Neural cell (in vitro differentiated cells): Measurements from ENCODE around the gene BBS1. TPM values are rescaled to one million over a fixed set of nuclear protein-coding genes. Genes with fewer than 3 reads are reported as not detected.

Experiments used
- H2AFZ ChIP-seq: fragments of 200-600, 300-800 bp; sonication (generic), shearing (Covaris generic); 2 replicates; pipeline ENCODE4 v1.6.0; 2014; ENCODE audit warnings: low read depth, mild to moderate bottlenecking, antibody characterized with exemption, low read length, moderate library complexity
- H3F3A ChIP-seq: fragments of 200-600 bp; shearing (Covaris generic); 2 replicates; pipeline ENCODE4 v1.6.1; 2016; ENCODE audit warnings: mild to moderate bottlenecking, moderate library complexity, mixed read lengths, antibody characterized with exemption, low read length; ENCODE audit not compliant: insufficient read depth, poor library complexity, severe bottlenecking
- H3K27ac ChIP-seq: fragments of 200-600, 300-800 bp; sonication (generic), shearing (Covaris generic); 2 replicates; pipeline ENCODE4 v1.5.1; 2014; ENCODE audit warnings: mild to moderate bottlenecking, low read length, moderate library complexity
- H3K27me3 ChIP-seq: fragments of 300-800, 200-600 bp; sonication (generic), shearing (Covaris generic); 2 replicates; pipeline ENCODE4 v1.6.0; 2014; ENCODE audit warnings: mild to moderate bottlenecking, low read depth, low read length, moderate library complexity; ENCODE audit not compliant: insufficient read depth
- H3K36me3 ChIP-seq: fragments of 300-800, 200-600 bp; sonication (generic), shearing (Covaris generic); 2 replicates; pipeline ENCODE4 v1.5.1; 2014; ENCODE audit warnings: mild to moderate bottlenecking, antibody characterized with exemption, low read length, moderate library complexity; ENCODE audit not compliant: insufficient read depth
- H3K4me2 ChIP-seq: fragments of 300-800, 200-600 bp; sonication (generic), shearing (Covaris generic); 2 replicates; pipeline ENCODE4 v1.6.0; 2014; ENCODE audit warnings: mild to moderate bottlenecking, low read length
- H3K4me3 ChIP-seq: fragments of 300-800, 200-600 bp; sonication (generic), shearing (Covaris generic); 2 replicates; pipeline ENCODE4 v1.5.1; 2014; ENCODE audit warnings: mild to moderate bottlenecking, low read length, moderate library complexity
- H3K79me2 ChIP-seq: fragments of 200-600 bp; shearing (Covaris generic); replicated peaks from 2 replicates; pipeline ENCODE4 v1.6.0; 2014; ENCODE audit warnings: mild to moderate bottlenecking, low read length, moderate library complexity; ENCODE audit not compliant: insufficient read depth
- H3K9ac ChIP-seq: fragments of 300-800, 200-600 bp; sonication (generic), shearing (Covaris generic); 2 replicates; pipeline ENCODE4 v1.6.1; 2016; ENCODE audit warnings: mild to moderate bottlenecking, low read length, mixed read lengths
- H3K9me2 ChIP-seq: fragments of 200-600 bp; shearing (Covaris generic); 2 replicates; pipeline ENCODE4 v1.6.1; 2016; ENCODE audit warnings: mild to moderate bottlenecking, low read length, mixed read lengths; ENCODE audit not compliant: insufficient read depth
- H3K9me3 ChIP-seq: fragments of 200-600, 300-800 bp; sonication (generic), shearing (Covaris generic); 2 replicates; pipeline ENCODE4 v1.6.1; 2016; ENCODE audit warnings: mild to moderate bottlenecking, mixed run types, low read length, moderate library complexity, mixed read lengths
- H4K20me1 ChIP-seq: fragments of 200-600 bp; shearing (Covaris generic); 2 replicates; pipeline ENCODE4 v1.6.1; 2016; ENCODE audit warnings: mild to moderate bottlenecking, mixed run types; ENCODE audit not compliant: insufficient read depth
- EP300 ChIP-seq: fragments of 450-650 bp; conservative IDR thresholded peaks from 2 replicates; pipeline ENCODE4 v1.6.1; 2014; ENCODE audit warnings: antibody characterized with exemption, mild to moderate bottlenecking, moderate library complexity; ENCODE audit not compliant: poor library complexity, severe bottlenecking
- EZH2 ChIP-seq: fragments of 200-600, 300-800 bp; shearing (Covaris generic), sonication (generic); IDR thresholded peaks from 2 replicates; pipeline ENCODE4 v1.6.1; 2014; ENCODE audit warnings: antibody characterized with exemption, low read length, borderline replicate concordance, mild to moderate bottlenecking; ENCODE audit not compliant: insufficient read depth, poor library complexity, severe bottlenecking
- MXI1 ChIP-seq: fragments of 450-650 bp; conservative IDR thresholded peaks from 2 replicates; pipeline ENCODE4 v1.6.1; 2014; ENCODE audit warnings: antibody characterized with exemption, mild to moderate bottlenecking; ENCODE audit not compliant: poor library complexity, severe bottlenecking
- POLR2AphosphoS5 ChIP-seq: IDR thresholded peaks from 2 replicates; pipeline ENCODE4 v1.6.1; 2012
- RAD21 ChIP-seq: fragments of 450-650 bp; conservative IDR thresholded peaks from 2 replicates; pipeline ENCODE4 v1.6.1; 2014; ENCODE audit warnings: antibody characterized with exemption, mild to moderate bottlenecking, moderate library complexity
- SMC3 ChIP-seq: fragments of 450-650 bp; conservative IDR thresholded peaks from 2 replicates; pipeline ENCODE4 v1.6.1; 2014; ENCODE audit warnings: antibody characterized with exemption, mild to moderate bottlenecking, moderate library complexity; ENCODE audit not compliant: poor library complexity
- TAF1 ChIP-seq: IDR thresholded peaks from 2 replicates; pipeline ENCODE4 v1.6.1; 2012; ENCODE audit warnings: low read depth
- polyA plus RNA-seq: library from polyadenylated mRNA; depleted of rRNA; stranded (reverse); fragments of >200 nt; gene quantifications from 2 replicates; pipeline ENCODE4 v1.2.3, GENCODE V29; 2014
- TF ChIP-seq, protein P1 (sequence below): IDR thresholded peaks from 2 replicates; pipeline ENCODE4 v1.6.1; 2012; ENCODE audit warnings: borderline replicate concordance
- TF ChIP-seq, protein P2 (sequence below): fragments of 450-650 bp; IDR thresholded peaks from 2 replicates; pipeline ENCODE4 v1.5.1; 2014; ENCODE audit warnings: antibody characterized with exemption, mild to moderate bottlenecking, moderate library complexity; ENCODE audit not compliant: poor library complexity, severe bottlenecking

BBS1 gene
- polyA plus RNA-seq, 1 donor from 2014 or later: 69.5 TPM

DNA sequence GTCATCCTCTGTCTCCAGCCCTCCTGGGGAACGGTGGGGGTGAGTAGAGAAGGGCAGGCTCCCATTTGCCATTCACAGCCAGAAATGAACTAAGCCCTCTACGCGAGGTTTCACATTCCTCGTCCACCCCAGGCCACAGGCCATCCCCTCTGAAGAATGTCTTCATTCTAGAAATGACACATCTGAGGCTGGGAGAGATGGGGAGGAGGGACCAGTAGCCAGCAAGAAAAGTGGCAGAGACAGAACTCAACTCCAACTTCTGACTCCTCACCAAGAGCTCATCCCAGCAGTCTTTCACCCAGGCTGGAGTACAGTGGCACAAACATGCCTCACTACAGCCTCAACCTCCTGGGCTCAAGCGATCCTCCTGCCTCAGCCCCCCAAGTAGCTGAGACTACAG lies 54.5 kb downstream of the BBS1 start:
- Histone ChIP-seq H3K9me2 (no peaks in the 10 kb centered on the region), H3K36me3 (no peaks in the 10 kb centered on the region), H3K4me2 (no peak overlapping the region)

DNA sequence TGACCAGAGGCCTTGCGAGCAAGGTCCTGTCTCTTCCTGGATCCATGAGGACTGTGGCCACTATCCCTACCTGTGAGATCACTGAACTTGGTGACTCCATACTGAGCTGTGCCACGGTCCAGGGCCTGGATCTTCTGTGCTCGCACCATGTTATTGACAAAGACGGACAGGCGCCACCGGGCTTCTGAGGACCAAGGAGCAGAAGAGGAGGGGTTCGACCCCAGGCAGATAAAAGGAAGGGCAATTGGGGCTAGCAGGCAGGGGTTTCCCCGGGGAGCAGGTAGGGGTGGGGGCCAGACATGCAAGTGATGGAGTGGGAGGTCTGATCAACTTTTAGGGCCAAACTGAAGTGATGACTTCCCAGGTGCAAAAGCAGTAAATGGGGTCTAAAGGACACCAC lies 55.8 kb downstream of the BBS1 start:
- no peaks in the 10 kb centered on the region for H4K20me1 ChIP-seq
- no peaks in the 10 kb centered on the region for H3K9me3 ChIP-seq
- no peaks in the 10 kb centered on the region for H3K27me3 ChIP-seq
- no peaks in the 10 kb centered on the region for H3K9me2 ChIP-seq
- no peak overlapping the region for H3K27ac ChIP-seq
- no peaks in the 10 kb centered on the region for H3K36me3 ChIP-seq
- no peaks in the 10 kb centered on the region for H3K79me2 ChIP-seq
- TF ChIP-seq EP300 (no peak), SMC3 (no peak), TAF1 (no peak), POLR2AphosphoS5 (no peak)
- TF ChIP-seq, protein P1, sequence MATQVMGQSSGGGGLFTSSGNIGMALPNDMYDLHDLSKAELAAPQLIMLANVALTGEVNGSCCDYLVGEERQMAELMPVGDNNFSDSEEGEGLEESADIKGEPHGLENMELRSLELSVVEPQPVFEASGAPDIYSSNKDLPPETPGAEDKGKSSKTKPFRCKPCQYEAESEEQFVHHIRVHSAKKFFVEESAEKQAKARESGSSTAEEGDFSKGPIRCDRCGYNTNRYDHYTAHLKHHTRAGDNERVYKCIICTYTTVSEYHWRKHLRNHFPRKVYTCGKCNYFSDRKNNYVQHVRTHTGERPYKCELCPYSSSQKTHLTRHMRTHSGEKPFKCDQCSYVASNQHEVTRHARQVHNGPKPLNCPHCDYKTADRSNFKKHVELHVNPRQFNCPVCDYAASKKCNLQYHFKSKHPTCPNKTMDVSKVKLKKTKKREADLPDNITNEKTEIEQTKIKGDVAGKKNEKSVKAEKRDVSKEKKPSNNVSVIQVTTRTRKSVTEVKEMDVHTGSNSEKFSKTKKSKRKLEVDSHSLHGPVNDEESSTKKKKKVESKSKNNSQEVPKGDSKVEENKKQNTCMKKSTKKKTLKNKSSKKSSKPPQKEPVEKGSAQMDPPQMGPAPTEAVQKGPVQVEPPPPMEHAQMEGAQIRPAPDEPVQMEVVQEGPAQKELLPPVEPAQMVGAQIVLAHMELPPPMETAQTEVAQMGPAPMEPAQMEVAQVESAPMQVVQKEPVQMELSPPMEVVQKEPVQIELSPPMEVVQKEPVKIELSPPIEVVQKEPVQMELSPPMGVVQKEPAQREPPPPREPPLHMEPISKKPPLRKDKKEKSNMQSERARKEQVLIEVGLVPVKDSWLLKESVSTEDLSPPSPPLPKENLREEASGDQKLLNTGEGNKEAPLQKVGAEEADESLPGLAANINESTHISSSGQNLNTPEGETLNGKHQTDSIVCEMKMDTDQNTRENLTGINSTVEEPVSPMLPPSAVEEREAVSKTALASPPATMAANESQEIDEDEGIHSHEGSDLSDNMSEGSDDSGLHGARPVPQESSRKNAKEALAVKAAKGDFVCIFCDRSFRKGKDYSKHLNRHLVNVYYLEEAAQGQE: no peak
- TF ChIP-seq, protein P2, sequence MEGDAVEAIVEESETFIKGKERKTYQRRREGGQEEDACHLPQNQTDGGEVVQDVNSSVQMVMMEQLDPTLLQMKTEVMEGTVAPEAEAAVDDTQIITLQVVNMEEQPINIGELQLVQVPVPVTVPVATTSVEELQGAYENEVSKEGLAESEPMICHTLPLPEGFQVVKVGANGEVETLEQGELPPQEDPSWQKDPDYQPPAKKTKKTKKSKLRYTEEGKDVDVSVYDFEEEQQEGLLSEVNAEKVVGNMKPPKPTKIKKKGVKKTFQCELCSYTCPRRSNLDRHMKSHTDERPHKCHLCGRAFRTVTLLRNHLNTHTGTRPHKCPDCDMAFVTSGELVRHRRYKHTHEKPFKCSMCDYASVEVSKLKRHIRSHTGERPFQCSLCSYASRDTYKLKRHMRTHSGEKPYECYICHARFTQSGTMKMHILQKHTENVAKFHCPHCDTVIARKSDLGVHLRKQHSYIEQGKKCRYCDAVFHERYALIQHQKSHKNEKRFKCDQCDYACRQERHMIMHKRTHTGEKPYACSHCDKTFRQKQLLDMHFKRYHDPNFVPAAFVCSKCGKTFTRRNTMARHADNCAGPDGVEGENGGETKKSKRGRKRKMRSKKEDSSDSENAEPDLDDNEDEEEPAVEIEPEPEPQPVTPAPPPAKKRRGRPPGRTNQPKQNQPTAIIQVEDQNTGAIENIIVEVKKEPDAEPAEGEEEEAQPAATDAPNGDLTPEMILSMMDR: no peak
- no peak overlapping the region for H2AFZ ChIP-seq
- no peak overlapping the region for H3K4me3 ChIP-seq
- no peak overlapping the region for H3K4me2 ChIP-seq
- H3K9ac ChIP-seq: no peak overlapping the region
- H3F3A ChIP-seq: no peaks in the 10 kb centered on the region

More for the DNA sequence above, 54.5 kb downstream of the BBS1 start:
- Histone ChIP-seq H2AFZ (no peak overlapping the region), H3K4me3 (no peak overlapping the region), H4K20me1 (no peaks in the 10 kb centered on the region), H3K9ac (no peak overlapping the region), H3K9me3 (no peaks in the 10 kb centered on the region), H3K27me3 (no peaks in the 10 kb centered on the region), H3F3A (no peaks in the 10 kb centered on the region), H3K79me2 (no peaks in the 10 kb centered on the region), H3K27ac (no peak overlapping the region)
- TF ChIP-seq, protein P2: no peak
- no peak for TF ChIP-seq POLR2AphosphoS5
- no peak for TF ChIP-seq EP300
- TF ChIP-seq TAF1: no peak
- no peak for TF ChIP-seq MXI1
- no peak for TF ChIP-seq RAD21
- TF ChIP-seq, protein P1: no peak
- no peak for TF ChIP-seq EZH2
- no peak for TF ChIP-seq SMC3
